IMR-90 (cell line): ENCODE results near the gene HSPB6. TPM values are rescaled to one million over a fixed set of nuclear protein-coding genes. Genes with fewer than 3 reads are reported as not detected.

Experiments
- ATAC-seq: fragments of 200-7000 bp; cut with Tn5 transposase; 2 replicates; pipeline ENCODE4 v1.9.1; 2020; ENCODE audit warnings: low read depth, mild to moderate bottlenecking, moderate library complexity
- BruUV-seq: library from RNA; stranded (reverse); fragments of 400-500 nt; replicated peaks from 2 replicates; lab custom pipeline; 2021; lab: Mats Ljungman, UMichigan
- CTCF ChIA-PET: fragments of 300-600 bp; formaldehyde crosslinking; extraction: SDS; loops from one replicate; lab custom pipeline; 2021; ENCODE audit warnings: antibody characterized with exemption; lab: Yijun Ruan, JAX
- POLR2A ChIA-PET: fragments of 300-600 bp; sonication (Branson Sonifier 250); formaldehyde crosslinking; loops from one replicate; lab custom pipeline; 2022; ENCODE audit warnings: antibody characterized with exemption; ENCODE audit not compliant: unreplicated experiment; lab: Charles Lee
- DNase-seq: peaks from one replicate; pipeline ENCODE4 v3.0.0; 2013
- H2AFZ ChIP-seq: replicated peaks from 2 replicates; pipeline ENCODE3; 2013; ENCODE audit warnings: low read length, mild to moderate bottlenecking; ENCODE audit not compliant: poor library complexity
- H2AK5ac ChIP-seq: 2 replicates; pipeline ENCODE4 v1.6.1; 2013; ENCODE audit warnings: low read depth, low read length, inconsistent platforms
- H2AK9ac ChIP-seq: replicated peaks from 2 replicates; pipeline ENCODE3; 2013; ENCODE audit warnings: mild to moderate bottlenecking, low read depth, low read length, moderate library complexity; ENCODE audit not compliant: poor library complexity
- H2BK120ac ChIP-seq: 2 replicates; pipeline ENCODE4 v1.6.1; 2013; ENCODE audit warnings: low read depth, low read length, inconsistent platforms
- H2BK15ac ChIP-seq: 3 replicates; pipeline ENCODE4 v1.6.1; 2013; ENCODE audit warnings: low read depth, low read length, inconsistent platforms
- H2BK20ac ChIP-seq: 2 replicates; pipeline ENCODE4 v1.6.1; 2013; ENCODE audit warnings: low read depth, mild to moderate bottlenecking, inconsistent platforms, low read length, moderate library complexity
- H2BK5ac ChIP-seq: 2 replicates; pipeline ENCODE4 v1.6.1; 2013; ENCODE audit warnings: mild to moderate bottlenecking, low read depth, low read length, inconsistent platforms; ENCODE audit not compliant: poor library complexity, severe bottlenecking
- H3K14ac ChIP-seq: replicated peaks from 2 replicates; pipeline ENCODE4 v1.6.1; 2013; ENCODE audit warnings: low read depth, low read length, inconsistent platforms
- H3K18ac ChIP-seq: 2 replicates; pipeline ENCODE4 v1.6.1; 2013; ENCODE audit warnings: low read depth, low read length, control low read depth
- H3K23ac ChIP-seq: 2 replicates; pipeline ENCODE4 v1.6.1; 2013; ENCODE audit warnings: low read depth, low read length, inconsistent platforms
- H3K27ac ChIP-seq: 2 replicates; pipeline ENCODE4 v1.5.1; 2013; ENCODE audit warnings: mild to moderate bottlenecking, control low read depth, low read length; ENCODE audit not compliant: insufficient read depth
- H3K27me3 ChIP-seq: 2 replicates; pipeline ENCODE4 v1.6.1; 2013; ENCODE audit warnings: low read length; ENCODE audit not compliant: control insufficient read depth, insufficient read depth
- H3K36me3 ChIP-seq: 2 replicates; pipeline ENCODE4 v1.6.1; 2013; ENCODE audit warnings: low read length, mixed read lengths; ENCODE audit not compliant: control insufficient read depth, insufficient read depth
- H3K4ac ChIP-seq: 2 replicates; pipeline ENCODE4 v1.6.1; 2013; ENCODE audit warnings: low read depth, low read length, inconsistent platforms
- H3K4me1 ChIP-seq: 2 replicates; pipeline ENCODE4 v1.6.1; 2013; ENCODE audit warnings: low read length, mixed read lengths; ENCODE audit not compliant: control insufficient read depth, insufficient read depth
- H3K4me2 ChIP-seq: 2 replicates; pipeline ENCODE4 v1.6.1; 2013; ENCODE audit warnings: low read depth, mild to moderate bottlenecking, control low read depth, low read length, moderate library complexity
- H3K4me3 ChIP-seq: 2 replicates; pipeline ENCODE4 v1.5.1; 2013; ENCODE audit warnings: low read depth, mild to moderate bottlenecking, control low read depth, low read length, moderate library complexity; ENCODE audit not compliant: insufficient read depth
- H3K56ac ChIP-seq: 2 replicates; pipeline ENCODE4 v1.6.1; 2013; ENCODE audit warnings: low read length, inconsistent platforms; ENCODE audit not compliant: insufficient read depth; ENCODE audit errors: extremely low read depth
- H3K79me1 ChIP-seq, 2 experiments: 2 replicates each; pipeline ENCODE4 v1.6.1; 2013; ENCODE audit warnings: low read length in 2 of 2, inconsistent platforms in 1 of 2, low read depth in 1 of 2
- H3K9ac ChIP-seq: 2 replicates; pipeline ENCODE4 v1.6.1; 2013; ENCODE audit warnings: low read depth, low read length, control low read depth
- H3K9me1 ChIP-seq: 2 replicates; pipeline ENCODE4 v1.6.1; 2013; ENCODE audit warnings: low read length, inconsistent platforms; ENCODE audit not compliant: insufficient read depth
- H3K9me3 ChIP-seq: 2 replicates; pipeline ENCODE4 v1.6.1; 2013; ENCODE audit warnings: low read length; ENCODE audit not compliant: control insufficient read depth, insufficient read depth
- H4K20me1 ChIP-seq: 2 replicates; pipeline ENCODE4 v1.6.1; 2013; ENCODE audit warnings: low read length, inconsistent platforms; ENCODE audit not compliant: insufficient read depth
- H4K5ac ChIP-seq: 2 replicates; pipeline ENCODE4 v1.6.1; 2013; ENCODE audit warnings: mild to moderate bottlenecking, low read depth, low read length, control low read depth
- H4K8ac ChIP-seq, 2 experiments: 2 replicates each; pipeline ENCODE4 v1.6.1; 2013; ENCODE audit warnings: low read depth in 2 of 2, low read length in 2 of 2, control low read depth in 1 of 2, inconsistent platforms in 1 of 2
- H4K91ac ChIP-seq: 2 replicates; pipeline ENCODE4 v1.6.1; 2013; ENCODE audit warnings: low read depth, low read length, inconsistent platforms; ENCODE audit not compliant: insufficient read depth
- BHLHE40 ChIP-seq: fragments of 150-350 bp; IDR thresholded peaks from 2 replicates; pipeline ENCODE4 v1.6.1; 2016; ENCODE audit warnings: mild to moderate bottlenecking, low read depth, low read length
- CEBPB ChIP-seq: IDR thresholded peaks from 2 replicates; pipeline ENCODE4 v1.6.1; 2012; ENCODE audit warnings: low read depth, low read length, improper control_type of control experiment
- CHD1 ChIP-seq: IDR thresholded peaks from 2 replicates; pipeline ENCODE4 v1.6.1; 2012; ENCODE audit warnings: low read depth, low read length, improper control_type of control experiment
- CTCF ChIP-seq: conservative IDR thresholded peaks from 2 replicates; pipeline ENCODE4 v1.5.1; 2012; ENCODE audit warnings: mild to moderate bottlenecking, low read depth, low read length, improper control_type of control experiment
- ELK1 ChIP-seq: fragments of 150-350 bp; IDR thresholded peaks from 2 replicates; pipeline ENCODE4 v1.6.1; 2016; ENCODE audit warnings: low read depth, mild to moderate bottlenecking, low read length, moderate library complexity, borderline replicate concordance
- MAFK ChIP-seq: IDR thresholded peaks from 2 replicates; pipeline ENCODE4 v1.6.1; 2012; ENCODE audit warnings: low read depth, low read length, improper control_type of control experiment
- MAZ ChIP-seq: IDR thresholded peaks from 2 replicates; pipeline ENCODE4 v1.6.1; 2012; ENCODE audit warnings: low read depth, mild to moderate bottlenecking, low read length, improper control_type of control experiment, moderate library complexity, borderline replicate concordance
- MXI1 ChIP-seq: IDR thresholded peaks from 2 replicates; pipeline ENCODE4 v1.6.1; 2012; ENCODE audit warnings: low read depth, mild to moderate bottlenecking, low read length, moderate library complexity, borderline replicate concordance
- POLR2A ChIP-seq: IDR thresholded peaks from 2 replicates; pipeline ENCODE4 v1.6.1; 2012; ENCODE audit warnings: mild to moderate bottlenecking, low read depth, low read length
- RAD21 ChIP-seq: IDR thresholded peaks from 2 replicates; pipeline ENCODE4 v1.6.1; 2012; ENCODE audit warnings: low read length, improper control_type of control experiment
- RCOR1 ChIP-seq: IDR thresholded peaks from 2 replicates; pipeline ENCODE4 v1.6.1; 2012; ENCODE audit warnings: mild to moderate bottlenecking, low read length, improper control_type of control experiment; ENCODE audit not compliant: insufficient replicate concordance
- SMC3 ChIP-seq: fragments of 150-350 bp; IDR thresholded peaks from 2 replicates; pipeline ENCODE4 v1.6.1; 2016; ENCODE audit warnings: low read depth, mild to moderate bottlenecking, antibody characterized with exemption, low read length, moderate library complexity
- USF2 ChIP-seq: fragments of 150-350 bp; IDR thresholded peaks from 2 replicates; pipeline ENCODE4 v1.6.1; 2017; ENCODE audit warnings: mild to moderate bottlenecking, antibody characterized with exemption, low read length, low read depth
- WGBS, 2 experiments: methylation state at CpG; one replicate each; pipeline versions ENCODE4 v1.1.5 to v1.1.7; 2013; ENCODE audit warnings: missing lambda C conversion rate in 2 of 2; ENCODE audit not compliant: insufficient read length in 1 of 2; ENCODE audit errors: extremely low coverage in 2 of 2; 5-methylcytosine and 5-hydroxymethylcytosine counted together
- dilution Hi-C: fragments of 300-500 bp; cut with HindIII; formaldehyde crosslinking; loops from one replicate; pipeline ENCODE4 v1.14.3; 2018; ENCODE audit warnings: low sequenced_read_pairs; ENCODE audit not compliant: unreplicated experiment
- in situ Hi-C: fragments of 300-500 bp; cut with MboI; formaldehyde crosslinking; loops from 3 replicates; pipeline ENCODE4 v1.14.3; 2019; ENCODE audit warnings: low sequenced_read_pairs, inconsistent platforms, mixed read lengths
- intact Hi-C: fragments of 100-400 bp; cut with micrococcal nuclease; formaldehyde crosslinking; loops from 2 replicates; pipeline ENCODE4 v1.10.0; 2022
- polyA plus RNA-seq, 3 experiments: library from polyadenylated mRNA; depleted of rRNA; stranded (reverse); fragments of >200 nt; gene quantifications; 2 replicates each; pipeline ENCODE4 v1.2.3, GENCODE V29; 2012; ENCODE audit warnings: low replicate concordance in 1 of 3
- total RNA-seq: library from RNA; depleted of rRNA; stranded (reverse); fragments of >200 nt; gene quantifications from 2 replicates; pipeline ENCODE4 v1.2.3, GENCODE V29; 2012

HSPB6 gene
- total and polyA plus RNA-seq, 2 of the 4 experiments (the other 2 are of a cell fraction) = 5.7 to 206 TPM

GRCh38 chr19:35740423-35741202 lies 16.2 kb downstream of the HSPB6 start:
- DNase-seq = peak; percentile 93

More at GRCh38 chr19:35740423-35741202, 16.2 kb downstream of the HSPB6 start:
- H3K18ac ChIP-seq = no peak overlapping the region
- H4K5ac ChIP-seq = no peak overlapping the region
- peak overlapping the region; percentile 67 for H3K9ac ChIP-seq
- no peak for TF ChIP-seq BHLHE40
- TF ChIP-seq SMC3 = no peak
- peak; percentile 73; the same call in 1 of the 2 replicates for TF ChIP-seq MAZ
- TF ChIP-seq MXI1 = peak; percentile 82
- TF ChIP-seq USF2 = no peak
- peak; percentile 16 for TF ChIP-seq RCOR1
- TF ChIP-seq POLR2A = no peak
- TF ChIP-seq ELK1 = no peak
- no peak for TF ChIP-seq CHD1
- TF ChIP-seq CEBPB = peak; percentile 91
- TF ChIP-seq CTCF = 0 out of 2 replicates have a peak, but pooled peaks have one; percentile 24
- TF ChIP-seq MAFK = no peak
- 0 out of 2 replicates have a peak, but pooled peaks have one; percentile 2 for TF ChIP-seq RAD21
- peak overlapping the region; percentile 93 for H2AFZ ChIP-seq
- peak overlapping the region; percentile 23 for H3K4ac ChIP-seq
- no peak overlapping the region; the same call in 1 of the 2 replicates for H4K91ac ChIP-seq
- in situ Hi-C loops = no loop called here
- H3K4me1 ChIP-seq = 0 out of 2 replicates have a peak, but pooled peaks cover 3% of the 10 kb centered on the region
- POLR2A ChIA-PET = interaction anchor here (0.9 kb wide), 1 partner anchor 17 kb away, joined by 3 read pairs; no protein-coding TSS in a partner anchor
- CTCF ChIA-PET = interaction anchor here (1.2 kb wide), 1 partner anchor 10 kb away, joined by 5 read pairs; no protein-coding TSS in a partner anchor
- H2BK15ac ChIP-seq = no peak overlapping the region
- no peak overlapping the region for H3K23ac ChIP-seq
- H2AK9ac ChIP-seq = peak overlapping the region; percentile 63
- peaks cover 0 to 12% of the 10 kb centered on the region in 2 experiments; a peak in 2 of 4 replicates for H3K79me1 ChIP-seq
- no peaks in the 10 kb centered on the region; the same call in 1 of the 2 replicates for H4K20me1 ChIP-seq
- H3K14ac ChIP-seq = peak overlapping the region; percentile 39; the same call in 1 of the 2 replicates
- peak overlapping the region; percentile 61 for H3K4me3 ChIP-seq
- H4K8ac ChIP-seq = peak overlapping the region; percentile 72 to 86; a peak in 2 of 4 replicates
- H3K36me3 ChIP-seq = peaks cover 28% of the 10 kb centered on the region
- no peak overlapping the region for H2BK20ac ChIP-seq
- H3K9me1 ChIP-seq = peaks cover 5% of the 10 kb centered on the region; the same call in 1 of the 2 replicates
- WGBS, 2 experiments = 1% methylated on average over 20 of the region's 63 CpGs; no CpG with 5 or more reads in 1 of the 2 experiments
- H3K9me3 ChIP-seq = no peaks in the 10 kb centered on the region
- dilution Hi-C loops = no loop called here
- intact Hi-C loops = no loop called here
- peak; percentile 85 for ATAC-seq
- H3K4me2 ChIP-seq = peak overlapping the region; percentile 98
- no peaks in the 10 kb centered on the region for H3K27me3 ChIP-seq
- no peak overlapping the region for H2AK5ac ChIP-seq
- H3K27ac ChIP-seq = peak overlapping the region; percentile 66
- no peak overlapping the region for H2BK120ac ChIP-seq
- BruUV-seq = no TSS peak
- peak overlapping the region; percentile 45 for H2BK5ac ChIP-seq
- H3K56ac ChIP-seq = no peak overlapping the region
